ENCODE measurements around the gene ELMO2.

Gene ELMO2, protein sequence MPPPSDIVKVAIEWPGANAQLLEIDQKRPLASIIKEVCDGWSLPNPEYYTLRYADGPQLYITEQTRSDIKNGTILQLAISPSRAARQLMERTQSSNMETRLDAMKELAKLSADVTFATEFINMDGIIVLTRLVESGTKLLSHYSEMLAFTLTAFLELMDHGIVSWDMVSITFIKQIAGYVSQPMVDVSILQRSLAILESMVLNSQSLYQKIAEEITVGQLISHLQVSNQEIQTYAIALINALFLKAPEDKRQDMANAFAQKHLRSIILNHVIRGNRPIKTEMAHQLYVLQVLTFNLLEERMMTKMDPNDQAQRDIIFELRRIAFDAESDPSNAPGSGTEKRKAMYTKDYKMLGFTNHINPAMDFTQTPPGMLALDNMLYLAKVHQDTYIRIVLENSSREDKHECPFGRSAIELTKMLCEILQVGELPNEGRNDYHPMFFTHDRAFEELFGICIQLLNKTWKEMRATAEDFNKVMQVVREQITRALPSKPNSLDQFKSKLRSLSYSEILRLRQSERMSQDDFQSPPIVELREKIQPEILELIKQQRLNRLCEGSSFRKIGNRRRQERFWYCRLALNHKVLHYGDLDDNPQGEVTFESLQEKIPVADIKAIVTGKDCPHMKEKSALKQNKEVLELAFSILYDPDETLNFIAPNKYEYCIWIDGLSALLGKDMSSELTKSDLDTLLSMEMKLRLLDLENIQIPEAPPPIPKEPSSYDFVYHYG

DNA sequence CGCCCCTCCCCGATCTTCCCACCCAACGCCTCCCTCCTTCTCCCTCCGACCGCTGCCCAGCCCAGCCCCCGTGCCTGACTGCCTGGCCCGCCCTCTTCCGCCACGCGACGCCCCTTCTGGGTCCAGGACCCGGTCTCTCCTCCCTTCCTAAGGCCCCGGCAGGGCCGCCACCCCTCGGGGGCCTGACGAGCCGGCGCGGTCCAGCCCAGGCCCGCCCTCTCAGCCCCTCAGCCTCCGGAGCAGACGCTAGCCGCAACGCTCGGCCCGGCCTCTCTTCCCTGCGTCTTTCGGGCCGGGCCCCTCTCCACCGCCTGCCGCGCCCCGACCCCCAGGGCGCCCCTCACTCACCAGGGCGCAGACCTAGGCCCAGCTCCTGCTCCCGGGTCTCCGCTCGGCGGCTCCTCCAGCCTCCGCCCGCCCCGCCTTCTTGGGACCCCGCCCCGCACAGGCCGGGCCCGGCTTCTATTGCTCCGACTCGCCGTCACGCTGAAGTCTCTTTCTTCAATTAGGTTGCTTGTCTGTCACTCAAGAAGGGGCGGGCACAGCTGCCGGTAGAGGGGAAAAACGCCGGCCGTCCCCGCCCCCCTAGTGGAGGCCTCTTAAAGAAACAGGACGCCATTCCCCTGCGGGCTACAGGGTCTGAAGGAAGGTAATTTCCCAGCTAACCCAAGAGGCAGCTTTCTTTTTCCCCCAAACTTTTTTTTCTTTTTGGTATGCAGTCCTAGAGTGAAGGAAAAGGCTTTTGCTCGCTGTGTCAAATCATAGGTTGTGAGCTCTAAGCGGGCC is at the start of gene ELMO2:
TSS of gene ELMO2 (minus strand) at position 416 of the 786 bp plus-strand sequence. CDS start 12,133 bp downstream, outside the sequence.
- peaks cover 20% of the 10 kb centered on the region for H3K36me3 Mint-ChIP-seq (ENCODE audit: insufficient read depth)
- peak within 1 kb of the TSS; percentile 97 for H3K27ac Mint-ChIP-seq (ENCODE audit: low read depth)
- peak within 1 kb of the TSS; percentile 92 for H3K4me3 Mint-ChIP-seq
- H3K9me3 Mint-ChIP-seq: no peaks in the 10 kb centered on the region
- no peaks in the 10 kb centered on the region for H3K27me3 Mint-ChIP-seq
- DNase-seq (ENCODE audit: low spot score in 2 of 2) (peak; percentile 85 to 93), ATAC-seq (replicated peaks; ENCODE audit: extremely low read depth, poor library complexity, severe bottlenecking) (peak; percentile 91)
- peaks cover 62% of the 10 kb centered on the region for H3K4me1 Mint-ChIP-seq

DNA sequence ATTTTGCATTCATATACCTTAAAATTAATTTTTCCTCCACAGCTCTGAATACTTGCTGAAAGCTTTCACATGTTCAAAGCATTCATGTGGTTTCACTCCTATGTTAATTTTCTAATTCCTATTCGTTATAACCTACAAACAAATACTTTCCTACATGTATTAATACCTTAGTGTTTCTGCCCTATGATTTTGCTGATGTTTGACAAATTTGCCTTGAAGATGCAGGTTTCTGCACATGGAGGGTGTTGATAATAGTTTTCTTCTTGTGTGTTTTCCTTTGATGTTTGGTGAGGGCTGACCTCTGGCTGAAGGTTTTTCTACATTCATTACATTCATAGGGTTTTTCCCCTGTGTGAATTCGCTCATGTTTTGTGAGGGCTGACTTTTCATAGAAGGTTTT is 49.3 kb upstream of the ELMO2 start:
- Mint-ChIP-seq H3K27me3 (peaks cover 60% of the 10 kb centered on the region), H3K9me3 (peaks cover 15% of the 10 kb centered on the region), H3K36me3 (ENCODE audit: insufficient read depth) (no peaks in the 10 kb centered on the region), H3K4me3 (no peak overlapping the region), H3K4me1 (no peaks in the 10 kb centered on the region), H3K27ac (ENCODE audit: low read depth) (no peak overlapping the region)
- DNase-seq (ENCODE audit: low spot score in 2 of 2) (no peak), ATAC-seq (replicated peaks; ENCODE audit: extremely low read depth, poor library complexity, severe bottlenecking) (no peak)

DNA sequence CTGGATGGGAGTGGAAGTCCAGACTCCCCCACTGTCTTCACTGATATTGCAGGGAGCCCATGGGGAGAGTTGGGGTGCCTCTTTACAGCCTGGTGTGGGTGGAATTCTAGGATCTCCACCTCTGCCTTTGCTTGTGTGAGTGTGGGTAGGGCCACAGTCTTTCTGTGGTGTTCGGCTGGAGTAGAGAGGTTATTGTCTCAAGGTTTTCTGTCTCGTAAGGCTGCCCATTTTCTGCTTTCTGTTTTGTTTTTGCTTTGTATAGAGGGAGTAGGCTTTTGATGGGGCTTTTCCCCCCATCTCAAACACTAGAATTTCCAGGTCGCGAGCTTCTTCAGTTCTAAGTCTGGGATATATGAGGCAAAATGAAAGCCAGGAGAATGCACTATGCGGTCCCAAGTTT is 40.4 kb upstream of the ELMO2 start:
- Mint-ChIP-seq H3K4me1 (no peaks in the 10 kb centered on the region), H3K9me3 (no peaks in the 10 kb centered on the region), H3K4me3 (no peak overlapping the region), H3K27me3 (peaks cover 72% of the 10 kb centered on the region), H3K27ac (ENCODE audit: low read depth) (no peak overlapping the region), H3K36me3 (ENCODE audit: insufficient read depth) (no peaks in the 10 kb centered on the region)
- ATAC-seq (replicated peaks; ENCODE audit: extremely low read depth, poor library complexity, severe bottlenecking) (no peak), DNase-seq (ENCODE audit: low spot score in 2 of 2) (no peak)

DNA sequence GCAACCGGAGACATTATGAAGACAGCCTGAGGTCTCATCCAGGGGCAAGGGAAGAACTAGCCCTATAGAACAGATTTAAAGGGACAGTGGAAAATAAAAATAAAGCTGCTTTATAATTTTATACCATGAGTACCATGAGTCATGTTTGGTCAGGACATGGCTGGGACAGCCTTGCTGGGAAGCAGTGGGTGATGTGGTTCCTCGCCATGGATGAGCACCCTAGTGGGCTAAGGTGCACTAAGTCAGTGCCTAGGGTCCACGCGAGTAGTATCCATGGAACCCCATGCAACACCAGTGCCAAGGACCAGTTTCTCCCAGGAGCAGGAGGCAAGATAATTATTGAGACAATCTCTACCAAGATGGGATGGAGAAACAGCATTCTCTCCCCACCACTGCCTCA is 33.4 kb upstream of the ELMO2 start:
- Mint-ChIP-seq H3K27ac (ENCODE audit: low read depth) (no peak overlapping the region), H3K36me3 (ENCODE audit: insufficient read depth) (no peaks in the 10 kb centered on the region), H3K4me3 (no peak overlapping the region), H3K4me1 (no peaks in the 10 kb centered on the region), H3K9me3 (no peaks in the 10 kb centered on the region), H3K27me3 (peaks cover 54% of the 10 kb centered on the region)
- ATAC-seq (replicated peaks; ENCODE audit: extremely low read depth, poor library complexity, severe bottlenecking) (no peak), DNase-seq (ENCODE audit: low spot score in 2 of 2) (no peak)

DNA sequence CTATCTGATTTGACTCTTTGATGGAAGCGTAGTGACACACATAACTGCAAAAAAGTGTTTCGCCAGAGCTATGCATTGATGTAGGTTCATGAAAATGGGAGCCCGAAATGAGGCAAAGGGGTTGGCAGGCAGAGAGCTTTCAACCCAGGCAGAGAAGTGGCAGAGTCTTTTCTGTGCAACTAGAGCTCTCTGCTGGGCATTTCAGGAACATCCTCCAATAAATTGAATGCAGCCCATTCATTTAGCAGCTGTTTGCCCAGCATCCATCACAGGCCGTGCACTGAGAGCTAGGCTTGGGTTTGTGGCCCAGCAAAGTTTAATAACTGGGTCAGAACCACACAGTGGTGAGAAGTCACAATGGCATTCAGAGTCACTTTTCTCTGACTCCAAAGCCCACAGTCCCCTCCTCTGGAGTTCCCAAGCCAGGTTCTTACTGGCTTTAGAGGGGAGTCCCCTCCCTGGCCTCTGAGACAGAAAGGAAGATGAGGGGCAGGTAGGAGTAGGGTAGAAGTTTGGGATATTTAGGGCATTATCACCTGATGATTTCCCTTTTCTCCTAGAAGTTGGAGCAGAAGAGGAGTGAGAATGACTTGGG is 31.8 kb upstream of the ELMO2 start:
- peaks cover 51% of the 10 kb centered on the region for H3K27me3 Mint-ChIP-seq
- H3K27ac Mint-ChIP-seq (ENCODE audit: low read depth): no peak overlapping the region
- ATAC-seq (replicated peaks; ENCODE audit: extremely low read depth, poor library complexity, severe bottlenecking) (no peak), DNase-seq (ENCODE audit: low spot score in 2 of 2) (no peak)
- H3K36me3 Mint-ChIP-seq (ENCODE audit: insufficient read depth): no peaks in the 10 kb centered on the region
- H3K9me3 Mint-ChIP-seq: no peaks in the 10 kb centered on the region
- no peaks in the 10 kb centered on the region for H3K4me1 Mint-ChIP-seq
- no peak overlapping the region for H3K4me3 Mint-ChIP-seq

DNA sequence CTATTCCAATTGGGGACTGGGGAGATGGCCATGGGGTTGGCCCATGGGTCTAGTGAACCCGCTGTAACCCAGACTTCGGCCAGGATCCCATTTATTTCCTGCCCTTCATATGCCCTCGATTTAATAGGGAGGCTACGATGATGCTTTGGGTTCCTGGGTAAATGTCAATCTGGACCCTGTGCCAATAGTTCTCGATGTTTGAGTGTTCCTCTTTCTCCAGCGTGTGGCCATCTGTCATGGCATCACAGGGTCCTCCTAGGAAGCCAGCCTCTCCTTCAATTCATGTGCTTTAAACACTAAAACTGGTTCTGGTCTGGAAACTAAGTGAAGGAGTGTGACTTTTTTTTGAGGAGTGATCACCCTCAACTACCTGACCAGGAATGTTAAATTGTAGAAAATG is 28.7 kb upstream of the ELMO2 start:
- Mint-ChIP-seq H3K27ac (ENCODE audit: low read depth) (no peak overlapping the region), H3K9me3 (no peaks in the 10 kb centered on the region), H3K27me3 (peaks cover 69% of the 10 kb centered on the region), H3K4me1 (no peaks in the 10 kb centered on the region), H3K36me3 (ENCODE audit: insufficient read depth) (peaks cover 1% of the 10 kb centered on the region), H3K4me3 (no peak overlapping the region)
- no peak for ATAC-seq (replicated peaks; ENCODE audit: extremely low read depth, poor library complexity, severe bottlenecking)
- DNase-seq (ENCODE audit: low spot score in 2 of 2): no peak

DNA sequence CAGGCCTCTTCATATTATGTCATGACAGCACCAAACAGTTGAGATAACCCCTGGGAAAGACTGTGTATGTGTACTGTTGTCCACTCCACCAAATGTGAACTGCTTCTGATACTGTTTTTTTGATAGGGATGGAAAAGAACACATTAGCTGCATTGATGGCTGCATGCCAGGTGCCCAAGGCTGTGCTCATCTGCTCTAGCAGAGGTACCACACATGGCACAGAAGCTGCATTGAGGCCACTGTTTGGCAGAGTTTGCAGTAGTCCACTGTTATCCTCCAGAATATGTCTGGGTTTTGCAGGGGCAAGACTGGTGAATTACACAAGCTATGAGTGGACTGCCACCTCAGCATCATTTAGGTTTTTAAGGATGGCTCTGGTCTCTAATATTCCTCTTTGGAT is 28.2 kb upstream of the ELMO2 start:
- H3K36me3 Mint-ChIP-seq (ENCODE audit: insufficient read depth): peaks cover 1% of the 10 kb centered on the region
- H3K27ac Mint-ChIP-seq (ENCODE audit: low read depth): no peak overlapping the region
- no peaks in the 10 kb centered on the region for H3K4me1 Mint-ChIP-seq
- no peaks in the 10 kb centered on the region for H3K9me3 Mint-ChIP-seq
- H3K27me3 Mint-ChIP-seq: peaks cover 72% of the 10 kb centered on the region
- no peak for DNase-seq (ENCODE audit: low spot score in 2 of 2)
- no peak for ATAC-seq (replicated peaks; ENCODE audit: extremely low read depth, poor library complexity, severe bottlenecking)
- no peak overlapping the region for H3K4me3 Mint-ChIP-seq

DNA sequence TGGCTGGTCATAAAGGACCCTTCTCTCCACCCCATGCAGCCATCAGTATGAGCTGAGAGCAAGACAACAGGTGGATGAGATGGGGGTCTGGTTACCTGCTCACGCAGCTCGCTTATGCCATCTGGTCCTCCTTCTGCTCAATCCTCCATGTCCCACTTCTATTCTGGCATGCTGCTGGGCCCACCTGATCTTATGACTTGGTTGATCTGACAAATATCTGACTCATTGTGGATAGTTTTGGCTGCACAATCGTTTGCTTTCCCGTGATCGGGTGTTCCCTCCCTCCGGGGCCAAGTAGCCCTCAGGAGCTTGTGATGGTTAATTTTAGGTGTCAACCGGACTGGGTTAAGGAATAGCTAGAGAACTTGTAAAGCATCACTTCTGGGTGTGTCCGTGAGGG is 26.6 kb upstream of the ELMO2 start:
- H3K4me1 Mint-ChIP-seq: no peaks in the 10 kb centered on the region
- H3K4me3 Mint-ChIP-seq: no peak overlapping the region
- DNase-seq (ENCODE audit: low spot score in 2 of 2) (no peak), ATAC-seq (replicated peaks; ENCODE audit: extremely low read depth, poor library complexity, severe bottlenecking) (no peak)
- H3K36me3 Mint-ChIP-seq (ENCODE audit: insufficient read depth): peaks cover 1% of the 10 kb centered on the region
- H3K27ac Mint-ChIP-seq (ENCODE audit: low read depth): no peak overlapping the region
- H3K9me3 Mint-ChIP-seq: no peaks in the 10 kb centered on the region
- H3K27me3 Mint-ChIP-seq: peaks cover 74% of the 10 kb centered on the region

DNA sequence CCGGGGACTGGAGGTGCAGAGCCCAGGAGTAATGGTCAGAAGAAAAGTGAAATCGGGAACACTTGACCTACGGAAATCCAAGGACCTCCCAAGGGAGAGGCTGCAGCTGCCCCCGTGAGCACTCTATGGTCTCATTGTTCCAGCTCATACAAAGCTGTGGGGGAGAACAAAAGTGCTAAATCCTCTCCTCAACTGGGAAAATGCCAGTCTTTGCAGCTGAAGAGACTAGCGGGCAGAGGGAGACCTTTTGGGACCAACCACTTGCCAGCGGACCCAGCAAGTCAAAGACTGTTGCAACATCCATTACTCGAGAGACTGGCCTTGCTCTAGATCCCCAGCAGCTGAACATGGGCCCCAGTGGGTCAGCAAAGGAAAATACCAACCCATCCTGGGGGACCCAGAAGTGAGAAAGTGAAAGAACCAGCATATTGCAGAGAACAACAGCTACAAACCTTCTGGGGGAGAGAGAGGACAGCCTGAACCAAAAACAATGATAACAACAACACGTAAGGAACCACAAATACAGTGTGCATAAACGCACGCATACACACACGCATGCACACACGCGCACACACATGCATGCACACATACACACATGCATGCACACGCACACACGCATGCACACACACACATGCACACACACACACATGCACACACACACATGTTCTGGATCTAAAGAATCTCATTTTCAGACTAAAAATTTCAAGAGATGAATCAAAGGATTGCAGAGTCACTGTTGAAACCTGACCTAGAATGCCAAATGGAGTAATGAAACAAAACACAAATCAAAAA is 24.7 kb upstream of the ELMO2 start:
- Mint-ChIP-seq H3K27me3 (peaks cover 88% of the 10 kb centered on the region), H3K4me1 (no peaks in the 10 kb centered on the region), H3K9me3 (no peaks in the 10 kb centered on the region), H3K4me3 (no peak overlapping the region), H3K27ac (ENCODE audit: low read depth) (no peak overlapping the region), H3K36me3 (ENCODE audit: insufficient read depth) (peaks cover 1% of the 10 kb centered on the region)
- DNase-seq (ENCODE audit: low spot score in 2 of 2) (no peak), ATAC-seq (replicated peaks; ENCODE audit: extremely low read depth, poor library complexity, severe bottlenecking) (no peak)

DNA sequence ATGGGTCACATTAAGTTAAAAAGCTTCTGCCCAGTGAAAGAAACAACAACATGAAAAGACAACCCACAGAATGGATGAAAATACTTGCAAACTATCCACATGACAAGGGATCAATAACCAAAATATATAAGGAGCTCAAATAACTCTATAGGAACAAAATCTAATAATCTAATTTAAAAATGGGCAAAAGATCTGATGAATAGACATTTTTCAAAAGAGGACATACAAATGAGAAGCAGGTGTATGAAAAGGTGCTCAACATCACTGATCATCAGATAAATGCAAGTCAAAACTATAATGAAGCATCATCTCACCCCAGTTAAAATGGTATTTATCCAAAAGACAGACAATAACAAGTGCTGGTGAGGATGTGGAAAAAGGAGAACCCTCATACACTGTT is 21.0 kb upstream of the ELMO2 start:
- H3K4me1 Mint-ChIP-seq: no peaks in the 10 kb centered on the region
- no peak for DNase-seq (ENCODE audit: low spot score in 2 of 2)
- H3K27me3 Mint-ChIP-seq: peaks cover 81% of the 10 kb centered on the region
- ATAC-seq (replicated peaks; ENCODE audit: extremely low read depth, poor library complexity, severe bottlenecking): no peak
- H3K9me3 Mint-ChIP-seq: no peaks in the 10 kb centered on the region
- H3K27ac Mint-ChIP-seq (ENCODE audit: low read depth): no peak overlapping the region
- no peak overlapping the region for H3K4me3 Mint-ChIP-seq
- peaks cover 1% of the 10 kb centered on the region for H3K36me3 Mint-ChIP-seq (ENCODE audit: insufficient read depth)

DNA sequence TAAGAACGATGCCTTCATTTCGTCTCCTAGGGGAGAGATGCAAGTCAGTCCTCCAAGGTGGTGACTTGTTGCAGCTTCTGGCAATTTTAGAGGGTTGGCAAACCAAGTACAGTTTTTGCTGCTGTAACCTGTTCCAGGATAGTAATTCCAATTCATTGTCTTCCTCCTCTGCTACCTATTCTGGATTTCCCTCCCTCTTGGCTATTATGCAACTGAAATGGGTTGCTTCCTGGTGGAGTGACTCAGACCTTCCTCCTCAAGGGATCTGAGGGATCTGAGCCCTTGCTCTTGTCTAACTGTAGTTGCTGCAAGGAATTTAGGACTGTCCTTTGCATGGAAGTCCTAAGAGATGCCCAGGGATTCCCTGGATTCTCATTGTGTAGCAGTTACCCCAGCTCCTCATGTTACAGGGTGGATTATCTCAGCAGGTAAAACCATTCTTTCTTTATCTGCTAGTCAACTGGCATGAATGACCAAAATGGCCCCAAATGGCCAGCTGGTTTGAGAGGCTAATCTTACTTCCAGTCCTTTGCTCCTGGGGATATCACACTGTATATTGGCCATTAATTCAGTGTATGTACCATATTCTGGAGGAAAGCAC is 17.6 kb upstream of the ELMO2 start:
- Mint-ChIP-seq H3K4me1 (no peaks in the 10 kb centered on the region), H3K9me3 (no peaks in the 10 kb centered on the region), H3K27me3 (peaks cover 52% of the 10 kb centered on the region), H3K27ac (ENCODE audit: low read depth) (no peak overlapping the region), H3K4me3 (no peak overlapping the region), H3K36me3 (ENCODE audit: insufficient read depth) (no peaks in the 10 kb centered on the region)
- DNase-seq (ENCODE audit: low spot score in 2 of 2) (no peak), ATAC-seq (replicated peaks; ENCODE audit: extremely low read depth, poor library complexity, severe bottlenecking) (no peak)

All from central memory CD8-positive, alpha-beta T cell (primary cell).